Thoracic aorta (tissue), 2 donors: ENCODE data around the gene DCTN3. TPM values are rescaled to one million over a fixed set of nuclear protein-coding genes. Genes with fewer than 3 reads are reported as not detected.

Experiments
- ATAC-seq: fragments of 150-250 bp; one replicate; pipeline ENCODE4 v1.8.0; 2017; ENCODE audit warnings: low read depth; ENCODE audit not compliant: insufficient number of reproducible peaks, low FRiP score
- DNase-seq: peaks from one replicate; pipeline ENCODE4 v3.0.0-alpha.2; 2020; ENCODE audit warnings: low spot score
- H3K27ac ChIP-seq, 2 donors: fragments of 200-600 bp; sonication (generic); 1 replicate in 1 of 2; 2 replicates in 1 of 2; pipeline ENCODE4 v1.5.1; 2016; ENCODE audit warnings: mild to moderate bottlenecking in 2 of 2, moderate library complexity in 2 of 2
- H3K27me3 ChIP-seq: fragments of 200-600 bp; sonication (generic); replicated peaks from 2 replicates; pipeline ENCODE4 v1.6.0; 2016; ENCODE audit warnings: mild to moderate bottlenecking; ENCODE audit not compliant: insufficient read depth
- H3K36me3 ChIP-seq: fragments of 200-600 bp; sonication (generic); one replicate; pipeline ENCODE4 v1.5.1; 2016
- H3K4me1 ChIP-seq, 2 donors: fragments of 200-600 bp; sonication (generic); 1 replicate in 1 of 2; 2 replicates in 1 of 2; pipeline versions ENCODE4 v1.5.1 to v1.6.0; 2016; ENCODE audit warnings: low read depth in 2 of 2, mild to moderate bottlenecking in 1 of 2; ENCODE audit not compliant: control insufficient read depth in 1 of 2
- H3K4me3 ChIP-seq: fragments of 200-600 bp; sonication (generic); 2 replicates; pipeline ENCODE4 v1.5.1; 2016; ENCODE audit warnings: mild to moderate bottlenecking
- H3K9me3 ChIP-seq: fragments of 200-600 bp; sonication (generic); 2 replicates; pipeline ENCODE4 v1.5.1; 2016
- total RNA-seq, 2 donors: library from RNA; depleted of rRNA; stranded (reverse); fragments of >200 nt; gene quantifications; one replicate each; pipeline versions ENCODE4 v1.1.0 to v1.2.3, GENCODE V29; 2016
- TF ChIP-seq, protein P1 (sequence below): fragments of 200-600 bp; sonication (generic); IDR thresholded peaks from one replicate; pipeline ENCODE4 v1.5.1; 2019; ENCODE audit warnings: antibody characterized with exemption

Gene DCTN3
- total RNA-seq, 2 donors from 2014 or later: 48.1 to 70.4 TPM

GRCh38 chr9:34588671-34589635 lies 31.3 kb downstream of the DCTN3 start:
- Histone ChIP-seq H3K27me3 (peaks cover 16% of the 10 kb centered on the region), H3K9me3 (no peaks in the 10 kb centered on the region), H3K36me3 (no peaks in the 10 kb centered on the region), H3K4me1 (peaks cover 21 to 51% of the 10 kb centered on the region in 2 donors), H3K4me3 (peak overlapping the region; percentile 69), H3K27ac (no peak overlapping the region)
- DNase-seq (no peak), ATAC-seq (no peak)
- TF ChIP-seq, protein P1, sequence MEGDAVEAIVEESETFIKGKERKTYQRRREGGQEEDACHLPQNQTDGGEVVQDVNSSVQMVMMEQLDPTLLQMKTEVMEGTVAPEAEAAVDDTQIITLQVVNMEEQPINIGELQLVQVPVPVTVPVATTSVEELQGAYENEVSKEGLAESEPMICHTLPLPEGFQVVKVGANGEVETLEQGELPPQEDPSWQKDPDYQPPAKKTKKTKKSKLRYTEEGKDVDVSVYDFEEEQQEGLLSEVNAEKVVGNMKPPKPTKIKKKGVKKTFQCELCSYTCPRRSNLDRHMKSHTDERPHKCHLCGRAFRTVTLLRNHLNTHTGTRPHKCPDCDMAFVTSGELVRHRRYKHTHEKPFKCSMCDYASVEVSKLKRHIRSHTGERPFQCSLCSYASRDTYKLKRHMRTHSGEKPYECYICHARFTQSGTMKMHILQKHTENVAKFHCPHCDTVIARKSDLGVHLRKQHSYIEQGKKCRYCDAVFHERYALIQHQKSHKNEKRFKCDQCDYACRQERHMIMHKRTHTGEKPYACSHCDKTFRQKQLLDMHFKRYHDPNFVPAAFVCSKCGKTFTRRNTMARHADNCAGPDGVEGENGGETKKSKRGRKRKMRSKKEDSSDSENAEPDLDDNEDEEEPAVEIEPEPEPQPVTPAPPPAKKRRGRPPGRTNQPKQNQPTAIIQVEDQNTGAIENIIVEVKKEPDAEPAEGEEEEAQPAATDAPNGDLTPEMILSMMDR: no peak

GRCh38 chr9:34587271-34587670 lies 33.0 kb downstream of the DCTN3 start:
- no peak overlapping the region for H3K4me3 ChIP-seq
- no peak for ATAC-seq
- no peaks in the 10 kb centered on the region for H3K9me3 ChIP-seq
- H3K27me3 ChIP-seq: peaks cover 16% of the 10 kb centered on the region
- peaks cover 16 to 34% of the 10 kb centered on the region in 2 donors for H3K4me1 ChIP-seq
- TF ChIP-seq, protein P1: no peak
- DNase-seq: no peak
- H3K36me3 ChIP-seq: no peaks in the 10 kb centered on the region
- H3K27ac ChIP-seq: no peak overlapping the region

- no peak for DNase-seq
Measured at GRCh38 chr9:34585946-34586669, 34.2 kb downstream of the DCTN3 start.

DNA sequence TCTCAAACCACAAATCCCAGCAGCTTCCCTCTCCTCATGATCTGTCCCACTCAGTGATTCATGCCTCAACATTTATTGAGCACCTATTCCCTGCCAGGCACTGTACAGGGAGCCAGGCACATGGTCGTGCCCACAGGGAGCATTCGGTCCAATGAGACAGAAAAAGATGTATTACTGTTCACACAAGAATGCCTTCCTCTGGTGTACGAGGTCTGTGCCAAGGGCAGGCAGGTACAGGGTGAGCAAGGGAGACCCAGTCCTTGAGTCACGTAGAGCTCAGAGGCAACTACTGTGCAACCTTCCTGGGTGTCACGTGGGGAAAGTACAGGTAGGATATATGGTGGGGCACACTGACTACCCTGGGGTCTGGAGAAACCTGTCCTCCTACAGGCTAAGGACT lies 35.3 kb downstream of the DCTN3 start:
- Histone ChIP-seq H3K36me3 (no peaks in the 10 kb centered on the region), H3K9me3 (no peaks in the 10 kb centered on the region), H3K27me3 (peaks cover 16% of the 10 kb centered on the region), H3K4me1 (peaks cover 7 to 13% of the 10 kb centered on the region in 2 donors), H3K4me3 (no peak overlapping the region), H3K27ac (no peak overlapping the region)
- TF ChIP-seq, protein P1: no peak
- DNase-seq (no peak), ATAC-seq (no peak)

More at GRCh38 chr9:34585946-34586669, 34.2 kb downstream of the DCTN3 start:
- Histone ChIP-seq H3K27me3 (peaks cover 16% of the 10 kb centered on the region), H3K4me1 (peaks cover 16 to 25% of the 10 kb centered on the region in 2 donors), H3K9me3 (no peaks in the 10 kb centered on the region), H3K4me3 (no peak overlapping the region), H3K27ac (no peak overlapping the region), H3K36me3 (no peaks in the 10 kb centered on the region)
- ATAC-seq: no peak
- TF ChIP-seq, protein P1: no peak

- no peak overlapping the region for H3K27ac ChIP-seq
- ATAC-seq (no peak), DNase-seq (no peak)
- peaks cover 12% of the 10 kb centered on the region for H3K27me3 ChIP-seq
- H3K4me3 ChIP-seq: no peak overlapping the region
- no peaks in the 10 kb centered on the region for H3K9me3 ChIP-seq
- TF ChIP-seq, protein P1: no peak
- H3K36me3 ChIP-seq: no peaks in the 10 kb centered on the region
- peaks cover 0 to 10% of the 10 kb centered on the region in 2 donors for H3K4me1 ChIP-seq
Measured at GRCh38 chr9:34582787-34583186, 37.5 kb downstream of the DCTN3 start.
